T-helper 17 cell (primary cell): Measurements from ENCODE around the gene PTPRD. TPM values are rescaled to one million over a fixed set of nuclear protein-coding genes. Genes with fewer than 3 reads are reported as not detected.

ENCODE experiments used
- ATAC-seq: fragments of 150-1000 bp; cut with Tn5 transposase; 2 replicates; pipeline ENCODE4 v1.10.0; 2021; ENCODE audit warnings: mild to moderate bottlenecking, moderate library complexity
- DNase-seq, 3 donors: peaks; one replicate each; pipeline versions ENCODE4 v3.0.0 to v3.0.0-alpha.2; 2020 to 2021
- H3K9me3 ChIP-seq: one replicate; pipeline ENCODE4 v1.7.0; 2013; ENCODE audit warnings: low read length, mild to moderate bottlenecking; ENCODE audit not compliant: control insufficient read depth, poor library complexity, severe bottlenecking
- H3K27ac Mint-ChIP-seq: one replicate; pipeline ENCODE4 v1.8.0; 2022; ENCODE audit warnings: mild to moderate bottlenecking, moderate library complexity, mixed read lengths
- H3K27me3 Mint-ChIP-seq: one replicate; pipeline ENCODE4 v1.8.0; 2022; ENCODE audit warnings: mixed read lengths
- H3K36me3 Mint-ChIP-seq: one replicate; pipeline ENCODE4 v1.8.0; 2022; ENCODE audit warnings: low read depth, mixed read lengths
- H3K4me1 Mint-ChIP-seq: one replicate; pipeline ENCODE4 v1.8.0; 2022; ENCODE audit warnings: mild to moderate bottlenecking, mixed read lengths
- H3K4me3 Mint-ChIP-seq: one replicate; pipeline ENCODE4 v1.8.0; 2022; ENCODE audit warnings: mild to moderate bottlenecking, moderate library complexity, mixed read lengths
- total RNA-seq, 4 donors: library from RNA in 2 of 4; stranded (reverse) in 2 of 4; gene quantifications; one replicate each; pipeline ENCODE4 v1.2.3 and lab custom pipeline; 2022 to 2026

Gene PTPRD
- total RNA-seq, 2 donors from 2014 or later, result not detected

GRCh38 chr9:8600914-8601680 lies 2011.7 kb downstream of the PTPRD start:
- no peaks in the 10 kb centered on the region for H3K36me3 Mint-ChIP-seq
- no peaks in the 10 kb centered on the region for H3K9me3 ChIP-seq
- DNase-seq, result no peak
- H3K4me1 Mint-ChIP-seq, result no peaks in the 10 kb centered on the region
- H3K4me3 Mint-ChIP-seq, result no peak overlapping the region
- peaks cover 7% of the 10 kb centered on the region for H3K27me3 Mint-ChIP-seq
- no peak for ATAC-seq
- H3K27ac Mint-ChIP-seq, result no peak overlapping the region

GRCh38 chr9:8599937-8600336 lies 2012.9 kb downstream of the PTPRD start:
- no peaks in the 10 kb centered on the region for H3K9me3 ChIP-seq
- no peak overlapping the region for H3K4me3 Mint-ChIP-seq
- peaks cover 7% of the 10 kb centered on the region for H3K27me3 Mint-ChIP-seq
- ATAC-seq, result no peak
- H3K27ac Mint-ChIP-seq, result no peak overlapping the region
- H3K36me3 Mint-ChIP-seq, result no peaks in the 10 kb centered on the region
- no peaks in the 10 kb centered on the region for H3K4me1 Mint-ChIP-seq
- no peak for DNase-seq

DNA sequence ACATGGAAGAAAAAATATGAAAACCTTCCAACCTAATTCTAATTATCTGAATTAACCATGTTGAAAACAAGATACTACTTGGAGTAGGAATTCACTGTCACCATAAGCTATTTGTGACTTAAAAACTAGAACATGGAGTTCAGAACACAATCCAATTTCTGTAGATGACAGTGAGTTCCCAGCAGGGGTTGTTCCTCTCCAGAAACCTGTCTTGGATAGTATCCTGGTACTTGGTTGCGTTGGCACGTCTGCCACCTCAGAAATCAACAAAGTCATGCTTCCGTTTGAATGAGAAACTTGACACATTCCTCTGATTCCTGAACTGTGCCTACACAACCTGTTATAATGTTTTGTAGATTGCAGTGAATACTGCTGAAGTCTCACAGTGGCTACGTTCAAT lies 2023.3 kb downstream of the PTPRD start:
- Mint-ChIP-seq H3K27me3 (peaks cover 9% of the 10 kb centered on the region), H3K36me3 (no peaks in the 10 kb centered on the region), H3K4me1 (no peaks in the 10 kb centered on the region), H3K27ac (no peak overlapping the region), H3K4me3 (no peak overlapping the region)
- DNase-seq (no peak), ATAC-seq (no peak)
- no peaks in the 10 kb centered on the region for H3K9me3 ChIP-seq

DNA sequence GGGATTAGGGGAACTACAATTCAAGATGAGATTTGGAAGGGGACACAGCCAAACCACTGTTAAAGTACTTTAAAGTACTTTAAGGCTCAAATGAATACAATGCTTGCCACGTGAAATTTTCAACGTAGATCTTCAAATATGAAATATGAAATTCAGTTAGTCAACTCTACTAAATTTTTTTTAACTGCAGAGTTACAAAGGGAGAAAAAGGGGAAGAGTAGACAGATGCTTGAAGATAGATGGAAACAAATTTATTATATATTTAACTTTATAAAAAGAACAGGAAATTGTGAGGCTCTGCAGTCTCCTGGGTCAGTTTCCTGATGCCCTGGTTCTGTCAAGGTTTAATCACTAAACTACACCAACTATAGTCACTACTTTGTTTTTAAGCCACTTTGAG lies 2027.8 kb downstream of the PTPRD start:
- no peak overlapping the region for H3K27ac Mint-ChIP-seq
- H3K4me1 Mint-ChIP-seq, result no peaks in the 10 kb centered on the region
- DNase-seq (no peak), ATAC-seq (no peak)
- no peaks in the 10 kb centered on the region for H3K9me3 ChIP-seq
- H3K36me3 Mint-ChIP-seq, result no peaks in the 10 kb centered on the region
- H3K27me3 Mint-ChIP-seq, result peaks cover 13% of the 10 kb centered on the region
- no peak overlapping the region for H3K4me3 Mint-ChIP-seq

DNA sequence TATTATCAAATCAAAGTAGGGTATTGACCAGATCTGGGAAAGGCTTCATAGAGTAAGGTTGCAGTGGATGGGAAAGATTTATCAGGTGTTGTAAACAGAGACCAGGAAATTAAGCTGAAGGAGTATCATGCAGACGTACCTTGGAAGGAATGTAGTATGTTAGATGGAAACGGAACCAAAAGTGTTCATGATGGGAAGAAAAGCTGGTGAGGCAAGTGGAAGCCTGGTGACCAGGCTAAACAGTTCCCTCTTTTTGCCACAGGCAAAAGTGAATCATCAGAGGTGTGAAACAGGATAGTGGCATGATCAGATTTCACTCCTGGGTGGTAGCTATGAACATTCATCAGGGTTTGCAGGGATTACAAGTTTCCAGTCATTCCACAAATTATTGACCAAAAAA lies 2033.1 kb downstream of the PTPRD start:
- ATAC-seq, result no peak
- DNase-seq, result no peak
- no peaks in the 10 kb centered on the region for H3K9me3 ChIP-seq
- no peaks in the 10 kb centered on the region for H3K36me3 Mint-ChIP-seq
- no peak overlapping the region for H3K27ac Mint-ChIP-seq
- no peaks in the 10 kb centered on the region for H3K4me1 Mint-ChIP-seq
- H3K4me3 Mint-ChIP-seq, result no peak overlapping the region
- peaks cover 5% of the 10 kb centered on the region for H3K27me3 Mint-ChIP-seq

GRCh38 chr9:8576741-8577140 lies 2036.1 kb downstream of the PTPRD start:
- no peaks in the 10 kb centered on the region for H3K9me3 ChIP-seq
- ATAC-seq (no peak), DNase-seq (no peak)
- H3K4me1 Mint-ChIP-seq, result no peaks in the 10 kb centered on the region
- no peaks in the 10 kb centered on the region for H3K36me3 Mint-ChIP-seq
- H3K4me3 Mint-ChIP-seq, result no peak overlapping the region
- H3K27ac Mint-ChIP-seq, result no peak overlapping the region
- peaks cover 5% of the 10 kb centered on the region for H3K27me3 Mint-ChIP-seq

DNA sequence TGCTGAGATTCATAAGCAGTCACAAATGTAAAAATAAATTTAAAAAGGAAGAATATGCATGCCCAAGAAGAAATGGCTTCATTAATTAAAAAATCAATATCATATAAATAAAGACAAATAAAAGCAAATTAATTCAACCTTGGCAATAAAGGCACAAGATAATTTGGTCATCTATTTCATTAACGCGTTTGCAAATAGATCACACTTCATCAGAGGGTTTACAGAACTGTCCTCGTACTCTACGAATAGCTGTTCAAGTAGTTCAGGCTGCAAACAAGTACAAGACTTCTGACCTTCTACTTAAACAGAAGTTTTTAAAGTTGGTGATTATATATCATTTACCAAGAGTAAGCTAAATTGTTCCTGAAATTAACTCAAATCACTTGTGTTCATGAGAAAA lies 2038.0 kb downstream of the PTPRD start:
- no peak for ATAC-seq
- no peak for DNase-seq
- Mint-ChIP-seq H3K4me3 (no peak overlapping the region), H3K4me1 (no peaks in the 10 kb centered on the region), H3K27me3 (no peaks in the 10 kb centered on the region), H3K27ac (no peak overlapping the region), H3K36me3 (no peaks in the 10 kb centered on the region)
- H3K9me3 ChIP-seq, result no peaks in the 10 kb centered on the region

- H3K9me3 ChIP-seq, result no peaks in the 10 kb centered on the region
- no peaks in the 10 kb centered on the region for H3K4me1 Mint-ChIP-seq
- no peak for ATAC-seq
- no peaks in the 10 kb centered on the region for H3K36me3 Mint-ChIP-seq
- DNase-seq, result no peak
- H3K27ac Mint-ChIP-seq, result no peak overlapping the region
- H3K4me3 Mint-ChIP-seq, result no peak overlapping the region
- H3K27me3 Mint-ChIP-seq, result peaks cover 8% of the 10 kb centered on the region
Measured at GRCh38 chr9:8572209-8572608, 2040.6 kb downstream of the PTPRD start.

DNA sequence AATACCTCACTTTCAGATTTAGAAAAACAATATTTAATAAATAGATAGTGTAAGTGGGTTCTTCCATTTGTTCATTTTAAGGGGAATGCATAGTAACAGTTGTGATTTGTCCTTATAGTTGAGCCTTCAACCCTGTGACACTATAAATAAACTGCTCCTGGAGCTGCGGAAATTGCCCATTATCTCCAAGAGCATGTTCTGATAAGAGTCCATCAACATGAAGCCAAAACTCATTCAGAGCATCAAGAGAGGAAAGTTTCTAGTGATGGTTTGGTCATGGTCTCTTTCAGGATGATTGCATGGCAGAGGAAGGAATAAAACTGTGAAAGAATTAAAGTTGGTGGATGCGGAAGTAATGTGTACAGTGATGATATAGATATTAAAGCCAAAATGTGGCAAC lies 2041.2 kb downstream of the PTPRD start:
- H3K4me1 Mint-ChIP-seq, result no peaks in the 10 kb centered on the region
- no peak overlapping the region for H3K4me3 Mint-ChIP-seq
- no peak overlapping the region for H3K27ac Mint-ChIP-seq
- peaks cover 8% of the 10 kb centered on the region for H3K27me3 Mint-ChIP-seq
- H3K9me3 ChIP-seq, result no peaks in the 10 kb centered on the region
- ATAC-seq, result no peak
- H3K36me3 Mint-ChIP-seq, result no peaks in the 10 kb centered on the region
- no peak for DNase-seq

- ATAC-seq (no peak), DNase-seq (no peak)
- Mint-ChIP-seq H3K27ac (no peak overlapping the region), H3K4me3 (no peak overlapping the region), H3K27me3 (peaks cover 8% of the 10 kb centered on the region), H3K36me3 (no peaks in the 10 kb centered on the region), H3K4me1 (no peaks in the 10 kb centered on the region)
- H3K9me3 ChIP-seq, result no peaks in the 10 kb centered on the region
Measured at GRCh38 chr9:8570776-8571175, 2042.0 kb downstream of the PTPRD start.

GRCh38 chr9:8569823-8570222 lies 2043.0 kb downstream of the PTPRD start:
- ATAC-seq, result no peak
- Mint-ChIP-seq H3K4me1 (peaks cover 2% of the 10 kb centered on the region), H3K27ac (no peak overlapping the region), H3K4me3 (no peak overlapping the region), H3K36me3 (no peaks in the 10 kb centered on the region), H3K27me3 (peaks cover 10% of the 10 kb centered on the region)
- no peak for DNase-seq
- no peaks in the 10 kb centered on the region for H3K9me3 ChIP-seq

DNA sequence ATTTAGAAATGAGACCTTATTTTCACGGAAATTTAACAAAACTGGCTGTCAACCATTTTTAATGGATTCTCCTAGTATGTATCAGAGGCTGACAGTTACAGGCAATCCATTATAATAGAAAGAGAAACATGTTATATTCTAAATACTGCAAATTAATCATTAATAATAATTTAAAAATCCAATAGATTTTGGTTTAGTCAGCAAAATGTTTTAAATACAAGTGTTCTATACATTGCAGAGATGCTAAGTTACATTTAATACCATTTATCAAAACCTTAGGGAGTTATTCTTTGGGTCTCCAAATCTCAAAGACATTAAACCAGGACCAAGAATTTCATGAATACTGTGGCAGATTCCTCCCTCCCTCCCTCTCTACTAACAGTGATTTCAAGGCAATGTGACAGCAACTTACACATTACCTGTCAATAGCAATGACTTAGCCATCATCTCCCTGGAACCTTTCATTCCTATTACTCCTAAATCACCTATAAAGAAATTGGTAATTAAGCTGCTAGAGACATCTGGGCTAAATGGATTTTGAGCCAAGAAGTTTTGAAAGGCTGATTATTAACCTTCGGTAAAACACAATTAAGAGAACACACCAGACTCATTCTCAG lies 2044.7 kb downstream of the PTPRD start:
- ATAC-seq (no peak), DNase-seq (no peak)
- Mint-ChIP-seq H3K27ac (no peak overlapping the region), H3K4me1 (peaks cover 2% of the 10 kb centered on the region), H3K36me3 (no peaks in the 10 kb centered on the region), H3K4me3 (no peak overlapping the region), H3K27me3 (peaks cover 21% of the 10 kb centered on the region)
- no peaks in the 10 kb centered on the region for H3K9me3 ChIP-seq

- H3K9me3 ChIP-seq, result no peaks in the 10 kb centered on the region
- Mint-ChIP-seq H3K4me3 (no peak overlapping the region), H3K27ac (no peak overlapping the region), H3K27me3 (peaks cover 26% of the 10 kb centered on the region), H3K4me1 (peaks cover 2% of the 10 kb centered on the region), H3K36me3 (no peaks in the 10 kb centered on the region)
- no peak for DNase-seq
- ATAC-seq, result no peak
Measured at GRCh38 chr9:8564960-8565359, 2047.8 kb downstream of the PTPRD start.
